Right lobe of liver (tissue), 6 donors: Measurements from ENCODE around the gene CADM2. TPM values are rescaled to one million over a fixed set of nuclear protein-coding genes. Genes with fewer than 3 reads are reported as not detected.

Experiments used
- ATAC-seq, 4 donors: fragments of 200-7000 bp; cut with Tn5 transposase; one replicate each; pipeline ENCODE4 v1.9.1; 2020; ENCODE audit warnings: mild to moderate bottlenecking in 4 of 4, moderate library complexity in 4 of 4
- DNase-seq, 3 donors: peaks; one replicate each; pipeline ENCODE4 v3.0.0-alpha.2; 2020
- H3K27ac ChIP-seq, 3 donors: fragments of 200-600 bp; one replicate each; pipeline ENCODE4 v1.8.0; 2022
- H3K27me3 ChIP-seq, 2 donors: fragments of 200-600 bp; one replicate each; pipeline ENCODE4 v1.8.0; 2022
- H3K36me3 ChIP-seq, 4 donors: fragments of 200-600 bp; sonication (generic) in 1 of 4; one replicate each; pipeline versions ENCODE4 v1.5.1 to v1.8.0; 2017 to 2022; ENCODE audit warnings: control low read depth in 1 of 4
- H3K4me1 ChIP-seq, 4 donors: fragments of 200-600 bp; sonication (generic) in 1 of 4; one replicate each; pipeline versions ENCODE4 v1.5.1 to v1.8.0; 2017 to 2022; ENCODE audit warnings: control low read depth in 1 of 4
- H3K4me3 ChIP-seq, 3 donors: fragments of 200-600 bp; one replicate each; pipeline ENCODE4 v1.8.0; 2022
- H3K9me3 ChIP-seq, 4 donors: fragments of 200-600 bp; sonication (generic) in 1 of 4; one replicate each; pipeline versions ENCODE4 v1.5.1 to v1.8.0; 2017 to 2022; ENCODE audit warnings: control low read depth in 1 of 4
- POLR2A ChIP-seq: fragments of 450-650 bp; IDR thresholded peaks from one replicate; pipeline ENCODE4 v1.6.1; 2017; ENCODE audit warnings: antibody characterized with exemption, mild to moderate bottlenecking
- WGBS: methylation state at CpG from one replicate; pipeline ENCODE4 v1.1.6; 2018; ENCODE audit warnings: low coverage, low lambda C conversion rate; ENCODE audit not compliant: insufficient coverage; ENCODE audit errors: missing lambda C conversion rate; 5-methylcytosine and 5-hydroxymethylcytosine counted together
- intact Hi-C, 2 donors: fragments of 100-400 bp; cut with DNase I; formaldehyde crosslinking; loops; one replicate each; pipeline versions ENCODE4 v1.11.2 to v1.14.1; 2022
- total RNA-seq, 6 experiments: library from RNA; depleted of rRNA in 2 of 6; stranded (reverse); fragments of >200 nt in 2 of 6; fragmentation: NEBNext Ultra II Directional in 3 of 6; extraction: Animal tissue kit (Norgen Biotek cat#: 25700) in 3 of 6; gene quantifications; one replicate each; pipeline versions ENCODE4 v1.1.0 to v1.2.4, GENCODE V29; 2016 to 2023
- TF ChIP-seq, protein P1 (sequence below), 4 donors: fragments of 200-600 bp in 3 of 4; fragments of 450-650 bp in 1 of 4; IDR thresholded peaks; one replicate each; pipeline versions ENCODE4 v1.5.1 to v1.8.0; 2016 to 2022; ENCODE audit warnings: antibody characterized with exemption in 4 of 4, mild to moderate bottlenecking in 2 of 4
- donor health status: DM: no; HTN: yes; CAD: no.
- donor health status: DM: no; HTN: no; CAD: no.
- donor health status: DM: no; HTN: no; CAD: no.
- donor health status: DM: no; HTN: yes; CAD: no.
- donor health status: DM: no; HTN: yes; CAD: no.

CADM2 gene
- total RNA-seq, 6 experiments from 2014 or later = under 0.01 to 1.7 (median 0.15) TPM

DNA sequence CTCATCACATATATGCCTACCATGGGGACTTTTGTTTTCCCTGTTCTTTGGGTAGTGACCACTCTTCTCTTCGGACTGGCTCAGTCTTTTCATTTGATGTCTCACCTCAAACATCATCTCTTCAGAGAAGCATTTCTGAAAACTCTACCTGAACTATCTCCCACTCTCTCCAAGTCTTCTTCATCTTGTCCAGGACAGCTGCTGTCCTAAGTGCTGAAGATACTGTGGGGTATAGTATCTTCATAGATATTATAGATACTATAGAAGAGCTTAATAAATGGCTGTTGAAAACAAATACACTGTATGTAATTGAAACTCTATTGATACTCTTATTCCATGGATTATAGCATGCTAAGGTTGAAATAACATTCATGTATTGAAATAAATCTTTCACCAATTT, 672.3 kb downstream of the CADM2 start:
- WGBS = 33% methylated on average over 1 of the region's 1 CpG
- H3K27ac ChIP-seq = no peak overlapping the region
- H3K27me3 ChIP-seq = no peaks in the 10 kb centered on the region
- no peak for ATAC-seq
- no peaks in the 10 kb centered on the region for H3K9me3 ChIP-seq
- no peaks in the 10 kb centered on the region for H3K4me1 ChIP-seq
- no peak for TF ChIP-seq POLR2A
- TF ChIP-seq, protein P1, sequence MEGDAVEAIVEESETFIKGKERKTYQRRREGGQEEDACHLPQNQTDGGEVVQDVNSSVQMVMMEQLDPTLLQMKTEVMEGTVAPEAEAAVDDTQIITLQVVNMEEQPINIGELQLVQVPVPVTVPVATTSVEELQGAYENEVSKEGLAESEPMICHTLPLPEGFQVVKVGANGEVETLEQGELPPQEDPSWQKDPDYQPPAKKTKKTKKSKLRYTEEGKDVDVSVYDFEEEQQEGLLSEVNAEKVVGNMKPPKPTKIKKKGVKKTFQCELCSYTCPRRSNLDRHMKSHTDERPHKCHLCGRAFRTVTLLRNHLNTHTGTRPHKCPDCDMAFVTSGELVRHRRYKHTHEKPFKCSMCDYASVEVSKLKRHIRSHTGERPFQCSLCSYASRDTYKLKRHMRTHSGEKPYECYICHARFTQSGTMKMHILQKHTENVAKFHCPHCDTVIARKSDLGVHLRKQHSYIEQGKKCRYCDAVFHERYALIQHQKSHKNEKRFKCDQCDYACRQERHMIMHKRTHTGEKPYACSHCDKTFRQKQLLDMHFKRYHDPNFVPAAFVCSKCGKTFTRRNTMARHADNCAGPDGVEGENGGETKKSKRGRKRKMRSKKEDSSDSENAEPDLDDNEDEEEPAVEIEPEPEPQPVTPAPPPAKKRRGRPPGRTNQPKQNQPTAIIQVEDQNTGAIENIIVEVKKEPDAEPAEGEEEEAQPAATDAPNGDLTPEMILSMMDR (IDR thresholded peaks at IDR 0.05) = no peak
- intact Hi-C loops = no loop called here
- no peaks in the 10 kb centered on the region for H3K36me3 ChIP-seq
- no peak for DNase-seq
- no peak overlapping the region for H3K4me3 ChIP-seq

GRCh38 chr3:85632921-85633320, 674.1 kb downstream of the CADM2 start:
- Histone ChIP-seq H3K27me3 (no peaks in the 10 kb centered on the region), H3K27ac (no peak overlapping the region), H3K4me1 (no peaks in the 10 kb centered on the region), H3K9me3 (no peaks in the 10 kb centered on the region), H3K36me3 (no peaks in the 10 kb centered on the region), H3K4me3 (no peak overlapping the region)
- intact Hi-C loops = no loop called here
- ATAC-seq (no peak), DNase-seq (no peak)
- 43% methylated on average over 4 of the region's 4 CpGs for WGBS
- TF ChIP-seq, protein P1 (IDR thresholded peaks at IDR 0.05) = no peak
- no peak for TF ChIP-seq POLR2A

GRCh38 chr3:85652360-85652759, 693.6 kb downstream of the CADM2 start:
- H3K4me1 ChIP-seq = no peaks in the 10 kb centered on the region
- H3K4me3 ChIP-seq = no peak overlapping the region
- DNase-seq = no peak
- TF ChIP-seq POLR2A = no peak
- TF ChIP-seq, protein P1 (IDR thresholded peaks at IDR 0.05) = no peak
- H3K9me3 ChIP-seq = no peaks in the 10 kb centered on the region
- ATAC-seq = no peak
- 46% methylated on average over 1 of the region's 1 CpG for WGBS
- H3K27ac ChIP-seq = no peak overlapping the region
- H3K27me3 ChIP-seq = no peaks in the 10 kb centered on the region
- H3K36me3 ChIP-seq = no peaks in the 10 kb centered on the region
- intact Hi-C loops = no loop called here

- Histone ChIP-seq H3K4me3 (no peak overlapping the region), H3K27me3 (no peaks in the 10 kb centered on the region), H3K27ac (no peak overlapping the region), H3K4me1 (no peaks in the 10 kb centered on the region), H3K36me3 (no peaks in the 10 kb centered on the region), H3K9me3 (no peaks in the 10 kb centered on the region)
- DNase-seq (no peak), ATAC-seq (no peak)
- intact Hi-C loops = no loop called here
- TF ChIP-seq POLR2A = no peak
- TF ChIP-seq, protein P1 (IDR thresholded peaks at IDR 0.05) = no peak
- 21% methylated on average over 2 of the region's 2 CpGs for WGBS
Observed at GRCh38 chr3:85660451-85660850, 701.7 kb downstream of the CADM2 start.

GRCh38 chr3:85662462-85662861, 703.7 kb downstream of the CADM2 start:
- H3K9me3 ChIP-seq = no peaks in the 10 kb centered on the region
- no peak for DNase-seq
- no peak for ATAC-seq
- WGBS = 41% methylated on average over 3 of the region's 3 CpGs
- TF ChIP-seq, protein P1 (IDR thresholded peaks at IDR 0.05) = no peak
- TF ChIP-seq POLR2A = no peak
- H3K36me3 ChIP-seq = no peaks in the 10 kb centered on the region
- H3K4me3 ChIP-seq = no peak overlapping the region
- no peaks in the 10 kb centered on the region for H3K27me3 ChIP-seq
- no peak overlapping the region for H3K27ac ChIP-seq
- no peaks in the 10 kb centered on the region for H3K4me1 ChIP-seq
- intact Hi-C loops = no loop called here
